Activated CD8-positive, alpha-beta T cell treated with anti-CD3 and anti-CD28 coated beads for 36 hours (primary cell): ENCODE results near the gene GSG1. TPM values are rescaled to one million over a fixed set of nuclear protein-coding genes. Genes with fewer than 3 reads are reported as not detected.

Experiments used
- ATAC-seq: fragments of 200-7000 bp; cut with Tn5 transposase; one replicate; pipeline ENCODE4 v1.10.0; 2021; ENCODE audit warnings: mild to moderate bottlenecking, moderate library complexity
- CTCF ChIA-PET: fragments of 350-600 bp; sonication (Branson Sonifier 250); formaldehyde crosslinking; loops from one replicate; lab custom pipeline; 2021; ENCODE audit warnings: antibody characterized with exemption; lab: Charles Lee
- POLR2A ChIA-PET: fragments of 350-600 bp; sonication (Branson Sonifier 250); formaldehyde crosslinking; loops from one replicate; lab custom pipeline; 2021; ENCODE audit warnings: antibody characterized with exemption; lab: Charles Lee
- DNase-seq: peaks from one replicate; pipeline ENCODE4 v3.0.0-alpha.2; 2020
- H3K27ac Mint-ChIP-seq: one replicate; pipeline ENCODE4 v1.8.0; 2021; ENCODE audit warnings: mild to moderate bottlenecking, mixed read lengths
- H3K27me3 Mint-ChIP-seq: one replicate; pipeline ENCODE4 v1.8.0; 2021; ENCODE audit warnings: mixed read lengths
- H3K36me3 Mint-ChIP-seq: one replicate; pipeline ENCODE4 v1.8.0; 2021; ENCODE audit warnings: low read depth, mixed read lengths
- H3K4me1 Mint-ChIP-seq: one replicate; pipeline ENCODE4 v1.8.0; 2021; ENCODE audit warnings: low read depth, mixed read lengths
- H3K4me3 Mint-ChIP-seq: one replicate; pipeline ENCODE4 v1.8.0; 2021; ENCODE audit warnings: mild to moderate bottlenecking, moderate library complexity, mixed read lengths
- H3K9me3 Mint-ChIP-seq: one replicate; pipeline ENCODE4 v1.8.0; 2021; ENCODE audit warnings: mixed read lengths
- CTCF ChIP-seq: fragments of 200-600 bp; IDR thresholded peaks from one replicate; pipeline ENCODE4 v1.8.0; 2022; ENCODE audit warnings: antibody characterized with exemption, mild to moderate bottlenecking
- intact Hi-C: fragments of 100-400 bp; cut with micrococcal nuclease; formaldehyde crosslinking; loops from one replicate; pipeline ENCODE4 v1.10.0; 2022
- total RNA-seq, 2 experiments: library from RNA; stranded (reverse); gene quantifications; one replicate each; pipeline ENCODE4 v1.2.3, GENCODE V29; 2021

GSG1 gene
- total RNA-seq, 2 experiments from 2014 or later, result not detected

- intact Hi-C loops, result no loop called here
Measured at GRCh38 chr12:13094367-13094766, 9.1 kb downstream of the GSG1 start.

DNA sequence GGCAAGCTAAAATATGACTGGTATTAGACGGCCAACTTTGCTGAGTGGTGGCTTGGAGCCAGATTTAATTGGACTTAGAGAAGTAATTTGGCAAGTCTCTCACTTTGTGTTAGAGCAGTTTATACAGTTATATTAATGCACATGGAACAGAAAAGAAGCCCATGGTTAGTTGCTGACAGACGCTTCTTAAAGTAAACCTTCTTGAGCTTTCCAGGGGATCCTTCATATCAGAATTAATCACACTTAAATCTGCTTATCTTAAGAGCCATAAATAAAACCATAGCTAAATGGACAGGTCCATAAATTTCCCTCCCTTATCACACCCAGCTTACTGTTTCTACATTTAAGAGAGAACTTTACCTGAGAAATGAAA is 9.6 kb downstream of the GSG1 start:
- intact Hi-C loops, result no loop called here
- no peak overlapping the region for H3K4me3 Mint-ChIP-seq
- H3K36me3 Mint-ChIP-seq, result no peaks in the 10 kb centered on the region
- no peak overlapping the region for H3K27ac Mint-ChIP-seq
- H3K9me3 Mint-ChIP-seq, result no peaks in the 10 kb centered on the region
- ATAC-seq (no peak), DNase-seq (no peak)
- POLR2A ChIA-PET, result interaction anchor here (1.0 kb wide), 1 partner anchor 118 kb away, joined by 3 read pairs; no protein-coding TSS in a partner anchor
- peaks cover 23% of the 10 kb centered on the region for H3K4me1 Mint-ChIP-seq
- TF ChIP-seq CTCF, result no peak
- CTCF ChIA-PET, result interaction anchor here (0.8 to 3.1 kb wide), 2 partner anchors 9 to 118 kb away, joined by 3 to 25 read pairs; no protein-coding TSS in a partner anchor
- H3K27me3 Mint-ChIP-seq, result no peaks in the 10 kb centered on the region

More at GRCh38 chr12:13094367-13094766, 9.1 kb downstream of the GSG1 start:
- H3K9me3 Mint-ChIP-seq, result no peaks in the 10 kb centered on the region
- H3K36me3 Mint-ChIP-seq, result no peaks in the 10 kb centered on the region
- ATAC-seq (no peak), DNase-seq (no peak)
- ChIA-PET POLR2A (interaction anchor here (0.6 to 1.0 kb wide), 2 partner anchors 118 to 184 kb away, joined by 3 read pairs; no protein-coding TSS in a partner anchor), CTCF (interaction anchor here (1.0 to 3.1 kb wide), 2 partner anchors 118 to 178 kb away, joined by 4 to 25 read pairs; no protein-coding TSS in a partner anchor)
- H3K4me3 Mint-ChIP-seq, result no peak overlapping the region
- H3K4me1 Mint-ChIP-seq, result peaks cover 28% of the 10 kb centered on the region
- no peak overlapping the region for H3K27ac Mint-ChIP-seq
- no peaks in the 10 kb centered on the region for H3K27me3 Mint-ChIP-seq
- TF ChIP-seq CTCF, result no peak

- Mint-ChIP-seq H3K27me3 (no peaks in the 10 kb centered on the region), H3K9me3 (no peaks in the 10 kb centered on the region), H3K36me3 (no peaks in the 10 kb centered on the region), H3K4me1 (peaks cover 17% of the 10 kb centered on the region), H3K4me3 (no peak overlapping the region), H3K27ac (no peak overlapping the region)
- intact Hi-C loops, result no loop called here
- ATAC-seq (no peak), DNase-seq (no peak)
- TF ChIP-seq CTCF, result no peak
- ChIA-PET POLR2A (interaction anchor here (1.0 kb wide), 1 partner anchor 119 kb away, joined by 3 read pairs; no protein-coding TSS in a partner anchor), CTCF (interaction anchor here (0.8 to 3.1 kb wide), 3 partner anchors 9 to 119 kb away, joined by 3 to 25 read pairs (median 3); no protein-coding TSS in a partner anchor)
Measured at GRCh38 chr12:13093191-13093847, 10.1 kb downstream of the GSG1 start.

DNA sequence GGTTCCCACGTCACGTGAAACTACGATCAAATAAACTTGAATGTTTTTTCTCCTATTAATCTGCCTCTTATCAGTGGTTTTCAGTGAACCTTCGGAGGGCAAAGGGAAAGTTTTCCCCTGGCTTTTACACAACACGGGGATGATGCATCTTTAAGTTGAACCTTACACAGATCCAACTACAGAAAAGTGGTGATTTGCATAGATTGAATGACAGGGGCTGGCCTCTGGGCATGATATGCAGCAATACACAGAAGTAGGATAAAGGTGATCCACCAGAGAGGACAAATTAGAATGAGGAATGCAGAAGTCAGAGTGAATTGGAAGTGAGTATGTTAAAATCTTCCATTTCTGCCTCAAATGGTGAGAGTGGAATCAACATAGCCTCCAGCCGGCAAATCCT is 11.6 kb downstream of the GSG1 start:
- Mint-ChIP-seq H3K4me1 (peaks cover 11% of the 10 kb centered on the region), H3K27ac (no peak overlapping the region), H3K27me3 (no peaks in the 10 kb centered on the region), H3K4me3 (no peak overlapping the region), H3K9me3 (no peaks in the 10 kb centered on the region), H3K36me3 (no peaks in the 10 kb centered on the region)
- DNase-seq (no peak), ATAC-seq (no peak)
- TF ChIP-seq CTCF, result no peak
- ChIA-PET CTCF (no interaction called here), POLR2A (no interaction called here)
- intact Hi-C loops, result no loop called here

- no peak overlapping the region for H3K27ac Mint-ChIP-seq
- no peaks in the 10 kb centered on the region for H3K27me3 Mint-ChIP-seq
- no peak for TF ChIP-seq CTCF
- ChIA-PET POLR2A (interaction anchor here (1.1 kb wide), 1 partner anchor 11 kb away, joined by 3 read pairs; no protein-coding TSS in a partner anchor), CTCF (interaction anchor here (1.9 kb wide), 1 partner anchor 122 kb away, joined by 4 read pairs; no protein-coding TSS in a partner anchor)
- no peak overlapping the region for H3K4me3 Mint-ChIP-seq
- no peaks in the 10 kb centered on the region for H3K9me3 Mint-ChIP-seq
- ATAC-seq, result no peak
- peaks cover 17% of the 10 kb centered on the region for H3K4me1 Mint-ChIP-seq
- H3K36me3 Mint-ChIP-seq, result peaks cover 2% of the 10 kb centered on the region
- no peak for DNase-seq
- intact Hi-C loops, result no loop called here
Measured at GRCh38 chr12:13090054-13090453, 13.4 kb downstream of the GSG1 start.
